ENCODE measurements around the gene DCAF4. TPM values are rescaled to one million over a fixed set of nuclear protein-coding genes. Genes with fewer than 3 reads are reported as not detected.

DCAF4 gene
- total and polyA plus RNA-seq, 2 of the 4 experiments (the other 2 are of a cell fraction): 28.8 to 29.4 TPM

DNA sequence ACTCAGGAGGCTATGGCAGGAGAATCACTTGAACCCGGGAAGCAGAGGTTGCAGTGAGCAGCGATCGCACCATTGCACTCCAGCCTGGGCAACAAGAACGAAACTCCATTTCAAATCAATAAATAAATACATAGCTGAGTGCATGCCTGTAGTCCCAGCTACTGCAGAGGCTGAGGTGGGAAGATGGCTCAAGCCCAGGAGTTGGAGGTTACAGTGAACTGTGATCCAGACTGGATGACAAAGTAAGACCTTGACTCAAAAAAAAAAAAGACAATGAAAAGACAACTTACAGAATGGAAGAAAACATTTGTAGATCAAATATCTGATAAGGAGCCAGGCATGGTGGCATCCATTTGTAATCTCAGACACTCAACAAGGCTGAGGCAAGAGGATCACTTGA is 73.1 kb downstream of the DCAF4 start:
- no peak overlapping the region for H2BK15ac ChIP-seq (ENCODE audit: low read depth, low read length)
- DNase-seq: no peak
- no peak overlapping the region for H3K14ac ChIP-seq (replicated peaks; ENCODE audit: low read depth, low read length)
- intact Hi-C loops (cut with micrococcal nuclease) (no loop called here), dilution Hi-C loops (cut with HindIII; ENCODE audit: low sequenced_read_pairs, unreplicated experiment) (no loop called here), in situ Hi-C loops (cut with MboI; ENCODE audit: low sequenced_read_pairs) (no loop called here)
- H2AK5ac ChIP-seq (ENCODE audit: low read depth, low read length): no peak overlapping the region
- H3K56ac ChIP-seq (ENCODE audit: extremely low read depth, insufficient read depth, low read length): no peak overlapping the region
- no peaks in the 10 kb centered on the region for H3K27me3 ChIP-seq (ENCODE audit: control insufficient read depth, insufficient read depth, low read length)
- H4K91ac ChIP-seq (ENCODE audit: insufficient read depth, low read depth, low read length): no peak overlapping the region
- H4K8ac ChIP-seq (ENCODE audit: low read depth in 2 of 2, low read length in 2 of 2): no peak overlapping the region
- H3K4ac ChIP-seq (ENCODE audit: low read depth, low read length): no peak overlapping the region
- no peak overlapping the region for H2BK20ac ChIP-seq (ENCODE audit: low read depth, low read length)
- H2AFZ ChIP-seq (replicated peaks; ENCODE audit: low read length, poor library complexity): no peak overlapping the region
- no peak overlapping the region for H2BK5ac ChIP-seq (ENCODE audit: low read depth, low read length, poor library complexity, severe bottlenecking)
- H3K27ac ChIP-seq (ENCODE audit: insufficient read depth, low read length): no peak overlapping the region
- no peaks in the 10 kb centered on the region for H3K4me1 ChIP-seq (ENCODE audit: control insufficient read depth, insufficient read depth, low read length)
- no peak overlapping the region for H3K23ac ChIP-seq (ENCODE audit: low read depth, low read length)
- peaks cover 35% of the 10 kb centered on the region for H3K36me3 ChIP-seq (ENCODE audit: control insufficient read depth, insufficient read depth, low read length)
- no peak overlapping the region for H3K4me2 ChIP-seq (ENCODE audit: low read depth, low read length)
- H4K20me1 ChIP-seq (ENCODE audit: insufficient read depth, low read length): peaks cover 21% of the 10 kb centered on the region; the same call in 1 of the 2 replicates
- no peak overlapping the region for H2BK120ac ChIP-seq (ENCODE audit: low read depth, low read length)
- no peak overlapping the region for H3K18ac ChIP-seq (ENCODE audit: low read depth, low read length)
- no peak overlapping the region for H4K5ac ChIP-seq (ENCODE audit: low read depth, low read length)
- CTCF ChIA-PET: no interaction called here
- H3K9ac ChIP-seq (ENCODE audit: low read depth, low read length): no peak overlapping the region
- no CpG with 5 or more reads among the region's 4 CpGs for WGBS, 2 experiments (ENCODE audit: extremely low coverage in 2 of 2, insufficient read length in 1 of 2)
- no TSS peak for BruUV-seq (replicated peaks)
- no peaks in the 10 kb centered on the region for H3K9me3 ChIP-seq (ENCODE audit: control insufficient read depth, insufficient read depth, low read length)
- no peak overlapping the region for H3K4me3 ChIP-seq (ENCODE audit: insufficient read depth, low read depth, low read length)
- POLR2A ChIA-PET (ENCODE audit: unreplicated experiment): interaction anchor here (0.7 kb wide), 1 partner anchor 144 kb away, joined by 7 read pairs; no protein-coding TSS in a partner anchor
- no peak for TF ChIP-seq NFE2L2 (IDR thresholded peaks at IDR 0.05; ENCODE audit: low read depth, low read length)
- no peak overlapping the region for H2AK9ac ChIP-seq (replicated peaks; ENCODE audit: low read depth, low read length, poor library complexity)
- H3K79me1 ChIP-seq (ENCODE audit: low read depth in 1 of 2, low read length in 2 of 2): peaks cover 40 to 70% of the 10 kb centered on the region in 2 experiments
- peaks cover 3% of the 10 kb centered on the region; the same call in 1 of the 2 replicates for H3K9me1 ChIP-seq (ENCODE audit: insufficient read depth, low read length)
- no peak for ATAC-seq (ENCODE audit: low read depth)

Measured in IMR-90 (cell line).